HCT116 (cell line): ENCODE results near the gene KLK8. TPM values are rescaled to one million over a fixed set of nuclear protein-coding genes. Genes with fewer than 3 reads are reported as not detected.

Experiments used
- ATAC-seq: fragments of 200-7000 bp; cut with Tn5 transposase; 2 replicates; pipeline ENCODE4 v1.9.1; 2020; ENCODE audit warnings: mild to moderate bottlenecking, moderate library complexity
- BruUV-seq: library from RNA; stranded (reverse); fragments of 400-500 nt; replicated peaks from 2 replicates; lab custom pipeline; 2021; lab: Mats Ljungman, UMichigan
- CTCF ChIA-PET: fragments of 300-600 bp; sonication (Branson Sonifier 250); formaldehyde crosslinking; loops from one replicate; lab custom pipeline; 2021; ENCODE audit warnings: antibody characterized with exemption; lab: Charles Lee
- POLR2A ChIA-PET: fragments of 300-600, 350-600 bp; sonication (Branson Sonifier 250); formaldehyde crosslinking; loops from one replicate; lab custom pipeline; 2021; ENCODE audit warnings: antibody characterized with exemption; lab: Charles Lee
- RAD21 ChIA-PET, 2 experiments: fragments of 300-600 bp; sonication (Branson Sonifier 250); formaldehyde crosslinking; loops; one replicate each; lab custom pipeline; 2023; ENCODE audit warnings: low total read pairs in 2 of 2; ENCODE audit not compliant: uncharacterized antibody in 2 of 2, unreplicated experiment in 2 of 2, low non-redundant PET in 1 of 2; lab: Charles Lee
- DNase-seq: peaks from one replicate; pipeline ENCODE4 v3.0.0-alpha.2; 2010; ENCODE audit warnings: low read depth, low spot score
- H2AFZ ChIP-seq: fragments of 200-600 bp; shearing (Covaris generic), sonication (generic); 2 replicates; pipeline ENCODE4 v1.6.1; 2017; ENCODE audit warnings: low read depth, mixed run types, mixed read lengths, antibody characterized with exemption, low read length; ENCODE audit not compliant: poor library complexity, severe bottlenecking
- H3K27ac ChIP-seq: 2 replicates; pipeline ENCODE4 v1.5.1; 2012; ENCODE audit warnings: low read depth, low read length
- H3K27me3 ChIP-seq: fragments of 200-600 bp; sonication (generic); 2 replicates; pipeline ENCODE4 v1.6.1; 2016; ENCODE audit warnings: mixed run types, low read length, mixed read lengths; ENCODE audit not compliant: insufficient read depth
- H3K36me3 ChIP-seq, 2 experiments: fragments of 200-500 bp in 1 of 2; fragments of 200-600 bp in 1 of 2; sonication (Bioruptor generic) in 1 of 2; sonication (generic) in 1 of 2; 2 replicates each; pipeline versions ENCODE4 v1.5.1 to v1.6.1; 2014 to 2016; ENCODE audit warnings: low read length in 2 of 2, inconsistent platforms in 1 of 2, mixed read lengths in 1 of 2, mixed run types in 1 of 2; ENCODE audit not compliant: insufficient read depth in 2 of 2, control insufficient read depth in 1 of 2
- H3K4me1 ChIP-seq, 2 experiments: fragments of 200-600 bp in 1 of 2; sonication (generic) in 1 of 2; 2 replicates each; pipeline versions ENCODE4 v1.5.1 to v1.6.1; 2012 to 2017; ENCODE audit warnings: low read length in 2 of 2, inconsistent platforms in 1 of 2, mild to moderate bottlenecking in 1 of 2, mixed read lengths in 1 of 2, mixed run types in 1 of 2, moderate library complexity in 1 of 2; ENCODE audit not compliant: insufficient read depth in 2 of 2, control insufficient read depth in 1 of 2
- H3K4me2 ChIP-seq: fragments of 200-600 bp; sonication (generic); 2 replicates; pipeline ENCODE4 v1.6.1; 2017; ENCODE audit warnings: mixed run types, low read length, mixed read lengths
- H3K4me3 ChIP-seq, 2 experiments: fragments of 200-600 bp in 1 of 2; sonication (generic) in 1 of 2; replicated peaks in 1 of 2; 2 replicates each; pipeline ENCODE4 v1.5.1; 2011 to 2016; ENCODE audit warnings: low read length in 2 of 2, control low read depth in 1 of 2, low read depth in 1 of 2, mild to moderate bottlenecking in 1 of 2, mixed read lengths in 1 of 2, mixed run types in 1 of 2
- H3K79me2 ChIP-seq: fragments of 200-600 bp; sonication (generic); 2 replicates; pipeline ENCODE4 v1.6.1; 2017; ENCODE audit warnings: mild to moderate bottlenecking, mixed run types, low read length, moderate library complexity, mixed read lengths; ENCODE audit not compliant: insufficient read depth
- H3K9ac ChIP-seq: fragments of 200-600 bp; sonication (generic); 2 replicates; pipeline ENCODE4 v1.6.1; 2016; ENCODE audit warnings: low read length, mixed read lengths
- H3K9me2 ChIP-seq: fragments of 200-600 bp; sonication (generic), shearing (Covaris generic); 2 replicates; pipeline ENCODE4 v1.6.1; 2017; ENCODE audit warnings: mixed run types, mild to moderate bottlenecking, moderate library complexity; ENCODE audit not compliant: insufficient read depth
- H3K9me3 ChIP-seq, 2 experiments: fragments of 200-500 bp in 1 of 2; fragments of 200-600 bp in 1 of 2; sonication (Bioruptor generic) in 1 of 2; sonication (generic) in 1 of 2; 2 replicates each; pipeline ENCODE4 v1.6.1; 2014 to 2017; ENCODE audit warnings: low read length in 2 of 2, mixed read lengths in 2 of 2, inconsistent platforms in 1 of 2, low read depth in 1 of 2, mild to moderate bottlenecking in 1 of 2, mixed run types in 1 of 2, moderate library complexity in 1 of 2; ENCODE audit not compliant: control insufficient read depth in 1 of 2, insufficient read depth in 1 of 2
- H4K20me1 ChIP-seq: fragments of 200-600 bp; sonication (generic), shearing (Covaris generic); 2 replicates; pipeline ENCODE4 v1.6.1; 2017; ENCODE audit warnings: mixed run types, mild to moderate bottlenecking, moderate library complexity; ENCODE audit not compliant: insufficient read depth
- CBX3 ChIP-seq: IDR thresholded peaks from 2 replicates; pipeline ENCODE4 v1.6.1; 2012; ENCODE audit warnings: low read depth
- CEBPB ChIP-seq: IDR thresholded peaks from 2 replicates; pipeline ENCODE4 v1.6.1; 2012; ENCODE audit warnings: low read depth
- CTCF ChIP-seq, 3 experiments: fragments of 200-600 bp in 1 of 3; sonication (generic) in 1 of 3; IDR thresholded peaks in 2 of 3; conservative IDR thresholded peaks in 1 of 3; 2 replicates each; pipeline ENCODE4 v1.5.1; 2012 to 2017; ENCODE audit warnings: low read depth in 2 of 3, low read length in 2 of 3, antibody characterized with exemption in 1 of 3, borderline replicate concordance in 1 of 3, control low read depth in 1 of 3, mild to moderate bottlenecking in 1 of 3, mixed read lengths in 1 of 3, mixed run types in 1 of 3, moderate library complexity in 1 of 3; ENCODE audit not compliant: insufficient read depth in 1 of 3
- EZH2 ChIP-seq: fragments of 200-600 bp; sonication (generic); IDR thresholded peaks from 2 replicates; pipeline ENCODE4 v1.6.1; 2017; ENCODE audit warnings: antibody characterized with exemption, mixed run types
- EZH2phosphoT487 ChIP-seq: fragments of 200-600 bp; IDR thresholded peaks from 2 replicates; pipeline ENCODE4 v1.6.1; 2018; ENCODE audit warnings: antibody characterized with exemption, borderline replicate concordance
- FOSL1 ChIP-seq: IDR thresholded peaks from 2 replicates; pipeline ENCODE4 v1.6.1; 2012; ENCODE audit warnings: low read depth
- JUND ChIP-seq: IDR thresholded peaks from 2 replicates; pipeline ENCODE4 v1.6.1; 2012
- POLR2A ChIP-seq: IDR thresholded peaks from 2 replicates; pipeline ENCODE4 v1.7.0; 2011; ENCODE audit warnings: borderline replicate concordance; ENCODE audit not compliant: insufficient read depth, insufficient read length; ENCODE audit errors: extremely low read depth
- POLR2AphosphoS5 ChIP-seq: IDR thresholded peaks from 2 replicates; pipeline ENCODE4 v1.6.1; 2011; ENCODE audit warnings: mild to moderate bottlenecking, low read depth, low read length, moderate library complexity
- RAD21 ChIP-seq: IDR thresholded peaks from 2 replicates; pipeline ENCODE4 v1.6.1; 2012; ENCODE audit warnings: low read depth, mild to moderate bottlenecking
- REST ChIP-seq: IDR thresholded peaks from 2 replicates; pipeline ENCODE4 v1.6.1; 2012; ENCODE audit warnings: low read depth
- SP1 ChIP-seq: IDR thresholded peaks from 2 replicates; pipeline ENCODE4 v1.6.1; 2012; ENCODE audit warnings: low read depth
- SRF ChIP-seq: IDR thresholded peaks from 2 replicates; pipeline ENCODE4 v1.6.1; 2012; ENCODE audit warnings: low read depth
- TCF7L2 ChIP-seq: IDR thresholded peaks from 2 replicates; pipeline ENCODE4 v1.7.0; 2011; ENCODE audit warnings: borderline replicate concordance, inconsistent platforms; ENCODE audit not compliant: insufficient read depth, insufficient read length; ENCODE audit errors: extremely low read depth
- YY1 ChIP-seq: IDR thresholded peaks from 2 replicates; pipeline ENCODE4 v1.6.1; 2011; ENCODE audit warnings: low read length, low read depth, moderate library complexity, mild to moderate bottlenecking; ENCODE audit not compliant: insufficient replicate concordance; ENCODE audit errors: extremely low read depth
- intact Hi-C: fragments of 100-400 bp; cut with micrococcal nuclease; formaldehyde crosslinking; loops from 2 replicates; pipeline ENCODE4 v1.10.0; 2022
- total RNA-seq: library from RNA; stranded (reverse); gene quantifications from one replicate; pipeline ENCODE4 v1.2.1, GENCODE V29; 2021; ENCODE audit not compliant: unreplicated experiment

Gene KLK8
- total RNA-seq, 1 experiment from 2014 or later = 92.8 TPM

GRCh38 chr19:51020988-51021651 lies 19.7 kb upstream of the KLK8 start:
- CTCF ChIA-PET = interaction anchor here (0.7 to 7.3 kb wide), 13 partner anchors 8 to 225 kb away, joined by 3 to 140 read pairs (median 5); partner anchors contain the start of genes KLK13 and KLK8
- Histone ChIP-seq H3K27me3 (no peaks in the 10 kb centered on the region), H3K4me1 (peaks cover 18 to 54% of the 10 kb centered on the region in 2 experiments), H3K79me2 (no peaks in the 10 kb centered on the region), H3K4me2 (0 out of 2 replicates have a peak overlapping the region, but pooled peaks have one; percentile 80), H3K9ac (no peak overlapping the region), H2AFZ (no peak overlapping the region), H4K20me1 (no peaks in the 10 kb centered on the region), H3K36me3 (no peaks in the 10 kb centered on the region), H3K9me3 (no peaks in the 10 kb centered on the region), H3K4me3 (no peak overlapping the region), H3K9me2 (no peaks in the 10 kb centered on the region), H3K27ac (no peak overlapping the region)
- RAD21 ChIA-PET = interaction anchor here (0.7 to 1.6 kb wide), 4 partner anchors 75 to 317 kb away, joined by 3 to 10 read pairs (median 4); no protein-coding TSS in a partner anchor
- intact Hi-C loops = loop anchor here (1.0 kb wide), 1 partner anchor 73 kb away; no protein-coding TSS in a partner anchor
- no peak for TF ChIP-seq TCF7L2
- TF ChIP-seq RAD21 = peak; percentile 71
- TF ChIP-seq REST = no peak
- TF ChIP-seq EZH2 = no peak
- no peak for TF ChIP-seq EZH2phosphoT487
- TF ChIP-seq SRF = no peak
- peak; percentile 72 to 87 (median 83) for TF ChIP-seq CTCF (IDR thresholded peaks at IDR 0.05 in 2 of 3, conservative IDR thresholded peaks at IDR 0.05 in 1 of 3; ENCODE audit: borderline replicate concordance in 1 of 3, insufficient read depth in 1 of 3, low read depth in 2 of 3, low read length in 2 of 3)
- peak; percentile 12; the same call in 1 of the 2 replicates for TF ChIP-seq SP1
- TF ChIP-seq CBX3 = peak; percentile 16; the same call in 1 of the 2 replicates
- no peak for TF ChIP-seq CEBPB
- no peak for TF ChIP-seq POLR2AphosphoS5
- no peak for TF ChIP-seq JUND
- TF ChIP-seq FOSL1 = no peak
- no peak for TF ChIP-seq YY1
- TF ChIP-seq POLR2A = no peak
- POLR2A ChIA-PET = interaction anchor here (0.9 to 5.4 kb wide), 5 partner anchors 19 to 99 kb away, joined by 3 to 49 read pairs (median 6); partner anchors contain the start of gene KLK8
- no TSS peak for BruUV-seq
- ATAC-seq = 0 out of 2 replicates have a peak, but pooled peaks have one; percentile 1
- DNase-seq = no peak
